ENCODE data around the gene USP43. TPM values are rescaled to one million over a fixed set of nuclear protein-coding genes. Genes with fewer than 3 reads are reported as not detected.

USP43 gene
- total RNA-seq, 1 experiment from 2014 or later, result 8.1 TPM

DNA sequence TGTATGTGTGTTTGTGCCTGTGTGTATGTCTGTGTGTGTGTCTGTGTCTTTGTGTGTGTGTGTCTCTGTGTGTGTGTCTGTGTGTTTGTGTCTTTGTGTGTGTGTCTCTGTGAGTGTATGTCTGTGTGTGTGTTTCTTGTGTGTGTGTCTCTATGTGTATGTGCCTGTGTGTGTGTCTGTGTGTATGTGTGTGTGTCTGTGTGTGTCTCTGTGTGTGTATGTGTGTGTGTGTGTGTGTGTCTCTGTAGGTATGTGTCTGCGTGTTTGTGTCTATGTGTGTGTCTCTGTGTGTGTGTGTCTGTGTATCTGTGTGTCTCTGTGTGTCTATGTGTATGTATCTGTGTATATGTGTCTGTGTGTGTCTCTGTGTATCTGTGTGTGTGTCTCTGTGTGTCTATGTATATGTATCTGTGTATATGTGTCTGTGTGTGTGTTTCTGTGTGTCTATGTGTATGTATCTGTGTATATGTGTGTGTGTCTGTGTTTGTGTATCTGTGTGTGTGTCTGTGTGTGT lies 70.2 kb downstream of the USP43 start:
- BruUV-seq (replicated peaks), result no TSS peak
- CTCF ChIA-PET, result no interaction called here
- DNase-seq, result no peak
- POLR2A ChIA-PET (ENCODE audit: unreplicated experiment), result no interaction called here
- Histone ChIP-seq H3K4me2 (ENCODE audit: low read length) (no peak overlapping the region), H3F3A (ENCODE audit: low read length, unreplicated experiment) (no peaks in the 10 kb centered on the region), H4K20me1 (ENCODE audit: low read length) (no peaks in the 10 kb centered on the region), H3K27me3 (ENCODE audit: low read length) (no peaks in the 10 kb centered on the region), H3K27ac (ENCODE audit: low read length) (no peak overlapping the region), H3K9ac (ENCODE audit: low read length) (no peak overlapping the region), H3K36me3 (ENCODE audit: low read depth, low read length) (no peaks in the 10 kb centered on the region), H3K4me1 (ENCODE audit: insufficient read depth, low read length) (no peaks in the 10 kb centered on the region), H3K4me3 (ENCODE audit: low read length) (no peak overlapping the region), H3K9me3 (ENCODE audit: low read length) (no peaks in the 10 kb centered on the region), H3K79me2 (ENCODE audit: low read length) (no peaks in the 10 kb centered on the region), H3K9me2 (replicated peaks; ENCODE audit: low read length) (no peaks in the 10 kb centered on the region), H2AFZ (ENCODE audit: low read length) (no peak overlapping the region)
- no peak for TF ChIP-seq EZH2 (IDR thresholded peaks at IDR 0.05; ENCODE audit: low read length, unreplicated experiment)
- TF ChIP-seq EZH2phosphoT487 (IDR thresholded peaks at IDR 0.05; ENCODE audit: borderline replicate concordance, low read length), result no peak
- TF ChIP-seq, protein P1, sequence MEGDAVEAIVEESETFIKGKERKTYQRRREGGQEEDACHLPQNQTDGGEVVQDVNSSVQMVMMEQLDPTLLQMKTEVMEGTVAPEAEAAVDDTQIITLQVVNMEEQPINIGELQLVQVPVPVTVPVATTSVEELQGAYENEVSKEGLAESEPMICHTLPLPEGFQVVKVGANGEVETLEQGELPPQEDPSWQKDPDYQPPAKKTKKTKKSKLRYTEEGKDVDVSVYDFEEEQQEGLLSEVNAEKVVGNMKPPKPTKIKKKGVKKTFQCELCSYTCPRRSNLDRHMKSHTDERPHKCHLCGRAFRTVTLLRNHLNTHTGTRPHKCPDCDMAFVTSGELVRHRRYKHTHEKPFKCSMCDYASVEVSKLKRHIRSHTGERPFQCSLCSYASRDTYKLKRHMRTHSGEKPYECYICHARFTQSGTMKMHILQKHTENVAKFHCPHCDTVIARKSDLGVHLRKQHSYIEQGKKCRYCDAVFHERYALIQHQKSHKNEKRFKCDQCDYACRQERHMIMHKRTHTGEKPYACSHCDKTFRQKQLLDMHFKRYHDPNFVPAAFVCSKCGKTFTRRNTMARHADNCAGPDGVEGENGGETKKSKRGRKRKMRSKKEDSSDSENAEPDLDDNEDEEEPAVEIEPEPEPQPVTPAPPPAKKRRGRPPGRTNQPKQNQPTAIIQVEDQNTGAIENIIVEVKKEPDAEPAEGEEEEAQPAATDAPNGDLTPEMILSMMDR (conservative IDR thresholded peaks at IDR 0.05; ENCODE audit: low read depth, low read length), result no peak
- intact Hi-C loops (cut with micrococcal nuclease), result no loop called here
- no peak for ATAC-seq

DNA sequence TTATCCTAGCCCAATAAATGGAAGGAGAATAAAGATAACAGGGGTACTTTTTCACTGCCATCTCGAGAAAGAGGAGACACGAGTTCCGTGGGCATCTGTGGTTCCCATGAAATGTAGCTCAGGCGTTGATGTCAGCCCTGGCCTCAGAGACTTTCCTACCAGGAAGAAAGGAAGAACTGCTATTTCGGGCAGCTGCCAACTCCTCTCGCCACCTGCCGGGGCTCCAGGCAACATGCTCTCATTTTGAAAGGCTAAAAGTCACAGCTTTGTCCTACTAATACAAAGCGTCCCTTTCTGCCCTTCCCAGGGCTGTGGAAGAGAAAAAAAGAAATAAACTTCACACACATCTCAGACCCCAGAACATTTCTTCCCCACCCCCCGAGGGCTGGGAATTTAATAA lies 80.3 kb downstream of the USP43 start:
- no TSS peak for BruUV-seq (replicated peaks)
- Histone ChIP-seq H4K20me1 (ENCODE audit: low read length) (no peaks in the 10 kb centered on the region), H3K9me3 (ENCODE audit: low read length) (no peaks in the 10 kb centered on the region), H2AFZ (ENCODE audit: low read length) (no peak overlapping the region), H3K4me3 (ENCODE audit: low read length) (no peak overlapping the region), H3F3A (ENCODE audit: low read length, unreplicated experiment) (no peaks in the 10 kb centered on the region), H3K4me2 (ENCODE audit: low read length) (no peak overlapping the region), H3K9me2 (replicated peaks; ENCODE audit: low read length) (no peaks in the 10 kb centered on the region), H3K79me2 (ENCODE audit: low read length) (no peaks in the 10 kb centered on the region), H3K4me1 (ENCODE audit: insufficient read depth, low read length) (peaks cover 6% of the 10 kb centered on the region), H3K9ac (ENCODE audit: low read length) (no peak overlapping the region), H3K27me3 (ENCODE audit: low read length) (no peaks in the 10 kb centered on the region), H3K27ac (ENCODE audit: low read length) (no peak overlapping the region), H3K36me3 (ENCODE audit: low read depth, low read length) (no peaks in the 10 kb centered on the region)
- intact Hi-C loops (cut with micrococcal nuclease), result loop anchor here (10.0 kb wide), 1 partner anchor 81 kb away; the partner anchor contains the start of gene USP43
- ChIA-PET CTCF (no interaction called here), POLR2A (ENCODE audit: unreplicated experiment) (no interaction called here)
- no peak for DNase-seq
- no peak for ATAC-seq
- TF ChIP-seq EZH2 (IDR thresholded peaks at IDR 0.05; ENCODE audit: low read length, unreplicated experiment), result no peak
- TF ChIP-seq, protein P1 (conservative IDR thresholded peaks at IDR 0.05; ENCODE audit: low read depth, low read length), result no peak
- no peak for TF ChIP-seq EZH2phosphoT487 (IDR thresholded peaks at IDR 0.05; ENCODE audit: borderline replicate concordance, low read length)

DNA sequence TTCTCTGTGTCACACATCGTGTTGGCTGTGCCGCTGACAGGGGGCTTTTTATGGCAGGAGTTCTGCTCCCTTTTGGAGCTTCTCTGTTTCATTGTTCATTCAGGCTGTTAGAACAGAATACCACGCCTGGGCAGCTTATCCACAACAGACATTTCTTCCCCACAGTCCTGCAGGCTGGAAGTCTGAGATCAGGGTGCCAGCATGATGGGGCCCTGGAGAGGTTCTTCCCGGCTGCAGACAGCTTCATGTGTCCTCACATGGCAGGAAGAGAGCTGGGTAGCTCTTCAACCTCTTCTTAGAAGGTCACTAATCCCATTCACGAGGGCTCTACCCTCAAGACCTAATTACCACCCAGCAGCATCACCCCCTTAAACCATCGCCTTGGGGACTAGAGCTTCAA lies 81.0 kb downstream of the USP43 start:
- no peak overlapping the region for H3K9ac ChIP-seq (ENCODE audit: low read length)
- TF ChIP-seq, protein P1 (conservative IDR thresholded peaks at IDR 0.05; ENCODE audit: low read depth, low read length), result no peak
- TF ChIP-seq EZH2phosphoT487 (IDR thresholded peaks at IDR 0.05; ENCODE audit: borderline replicate concordance, low read length) (no peak), EZH2 (IDR thresholded peaks at IDR 0.05; ENCODE audit: low read length, unreplicated experiment) (no peak)
- H2AFZ ChIP-seq (ENCODE audit: low read length), result no peak overlapping the region
- no peak overlapping the region for H3K4me2 ChIP-seq (ENCODE audit: low read length)
- no TSS peak for BruUV-seq (replicated peaks)
- H3K9me2 ChIP-seq (replicated peaks; ENCODE audit: low read length), result no peaks in the 10 kb centered on the region
- ATAC-seq, result no peak
- no peak overlapping the region for H3K27ac ChIP-seq (ENCODE audit: low read length)
- H3K4me1 ChIP-seq (ENCODE audit: insufficient read depth, low read length), result peaks cover 6% of the 10 kb centered on the region
- no peak for DNase-seq
- H3K9me3 ChIP-seq (ENCODE audit: low read length), result no peaks in the 10 kb centered on the region
- ChIA-PET CTCF (no interaction called here), POLR2A (ENCODE audit: unreplicated experiment) (no interaction called here)
- no peaks in the 10 kb centered on the region for H3K27me3 ChIP-seq (ENCODE audit: low read length)
- H3K36me3 ChIP-seq (ENCODE audit: low read depth, low read length), result no peaks in the 10 kb centered on the region
- no peaks in the 10 kb centered on the region for H3F3A ChIP-seq (ENCODE audit: low read length, unreplicated experiment)
- no peaks in the 10 kb centered on the region for H4K20me1 ChIP-seq (ENCODE audit: low read length)
- H3K79me2 ChIP-seq (ENCODE audit: low read length), result no peaks in the 10 kb centered on the region
- intact Hi-C loops (cut with micrococcal nuclease), result loop anchor here (10.0 kb wide), 1 partner anchor 81 kb away; the partner anchor contains the start of gene USP43
- H3K4me3 ChIP-seq (ENCODE audit: low read length), result no peak overlapping the region

All from PC-3 (cell line).